Uterus (tissue), 2 donors: Measurements from ENCODE around the gene LSS.
"Not testable (repeated sequence)": the region's sequence is repeated elsewhere in the genome, so short reads cannot be mapped to it uniquely, and the experiment has no call there.

ENCODE experiments used
- POLR2A ChIP-seq, 2 donors: fragments of 450-650 bp; IDR thresholded peaks; one replicate each; pipeline ENCODE4 v1.6.1; 2016; ENCODE audit warnings: antibody characterized with exemption in 2 of 2, mild to moderate bottlenecking in 1 of 2, moderate library complexity in 1 of 2
- TF ChIP-seq, protein P1 (sequence below), 4 experiments: fragments of 200-600 bp in 2 of 4; fragments of 450-650 bp in 2 of 4; sonication (generic) in 2 of 4; IDR thresholded peaks; one replicate each; pipeline ENCODE4 v1.5.1; 2016 to 2019; ENCODE audit warnings: antibody characterized with exemption in 4 of 4, mild to moderate bottlenecking in 2 of 4, moderate library complexity in 1 of 4

DNA sequence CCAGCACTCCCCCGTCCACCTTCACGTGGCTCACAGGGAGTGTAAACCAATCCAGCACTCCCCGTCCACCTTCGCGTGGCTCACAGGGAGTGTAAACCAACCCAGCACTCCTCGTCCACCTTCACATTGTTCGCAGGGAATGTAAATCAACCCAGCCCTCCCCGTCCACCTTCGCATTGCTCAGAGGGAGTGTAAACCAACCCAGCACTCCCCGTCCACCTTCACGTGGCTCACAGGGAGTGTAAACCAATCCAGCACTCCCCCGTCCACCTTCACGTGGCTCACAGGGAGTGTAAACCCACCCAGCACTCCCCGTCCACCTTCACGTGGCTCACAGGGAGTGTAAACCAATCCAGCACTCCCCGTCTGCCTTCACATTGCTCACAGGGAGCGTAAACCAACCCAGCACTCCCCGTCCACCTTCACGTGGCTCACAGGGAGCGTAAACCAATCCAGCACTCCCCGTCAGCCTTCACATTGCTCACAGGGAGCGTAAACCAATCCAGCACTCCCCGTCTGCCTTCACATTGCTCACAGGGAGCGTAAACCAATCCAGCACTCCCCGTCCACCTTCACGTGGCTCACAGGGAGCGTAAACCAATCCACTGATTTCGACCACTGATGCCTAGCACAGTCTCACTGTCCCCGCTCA is 88.1 kb downstream of the LSS start:
- TF ChIP-seq, protein P1, sequence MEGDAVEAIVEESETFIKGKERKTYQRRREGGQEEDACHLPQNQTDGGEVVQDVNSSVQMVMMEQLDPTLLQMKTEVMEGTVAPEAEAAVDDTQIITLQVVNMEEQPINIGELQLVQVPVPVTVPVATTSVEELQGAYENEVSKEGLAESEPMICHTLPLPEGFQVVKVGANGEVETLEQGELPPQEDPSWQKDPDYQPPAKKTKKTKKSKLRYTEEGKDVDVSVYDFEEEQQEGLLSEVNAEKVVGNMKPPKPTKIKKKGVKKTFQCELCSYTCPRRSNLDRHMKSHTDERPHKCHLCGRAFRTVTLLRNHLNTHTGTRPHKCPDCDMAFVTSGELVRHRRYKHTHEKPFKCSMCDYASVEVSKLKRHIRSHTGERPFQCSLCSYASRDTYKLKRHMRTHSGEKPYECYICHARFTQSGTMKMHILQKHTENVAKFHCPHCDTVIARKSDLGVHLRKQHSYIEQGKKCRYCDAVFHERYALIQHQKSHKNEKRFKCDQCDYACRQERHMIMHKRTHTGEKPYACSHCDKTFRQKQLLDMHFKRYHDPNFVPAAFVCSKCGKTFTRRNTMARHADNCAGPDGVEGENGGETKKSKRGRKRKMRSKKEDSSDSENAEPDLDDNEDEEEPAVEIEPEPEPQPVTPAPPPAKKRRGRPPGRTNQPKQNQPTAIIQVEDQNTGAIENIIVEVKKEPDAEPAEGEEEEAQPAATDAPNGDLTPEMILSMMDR (IDR thresholded peaks at IDR 0.05) = not testable (repeated sequence)
- TF ChIP-seq POLR2A (IDR thresholded peaks at IDR 0.05) = not testable (repeated sequence)
